Measurements from ENCODE around the gene SLC39A7. TPM values are rescaled to one million over a fixed set of nuclear protein-coding genes. Genes with fewer than 3 reads are reported as not detected.

Gene SLC39A7
- total RNA-seq, 1 donor from 2014 or later: 78.0 TPM

GRCh38 chr6:33170176-33171015, 30.3 kb upstream of the SLC39A7 start:
- DNase-seq (ENCODE audit: low spot score): no peak

GRCh38 chr6:33171016-33171879, 29.4 kb upstream of the SLC39A7 start:
- DNase-seq (ENCODE audit: low spot score): no peak

GRCh38 chr6:33171880-33172687, 28.6 kb upstream of the SLC39A7 start:
- DNase-seq (ENCODE audit: low spot score): no peak

- no peak for DNase-seq (ENCODE audit: low spot score)
Measured at GRCh38 chr6:33172688-33173534, 27.8 kb upstream of the SLC39A7 start.

- no peak for DNase-seq (ENCODE audit: low spot score)
Measured at GRCh38 chr6:33173535-33174180, 27.0 kb upstream of the SLC39A7 start.

GRCh38 chr6:33174784-33175183, 25.9 kb upstream of the SLC39A7 start:
- no peak for DNase-seq (ENCODE audit: low spot score)

- no peak for DNase-seq (ENCODE audit: low spot score)
Measured at GRCh38 chr6:33175436-33176069, 25.1 kb upstream of the SLC39A7 start.

- DNase-seq (ENCODE audit: low spot score): no peak
Measured at GRCh38 chr6:33176906-33177305, 23.8 kb upstream of the SLC39A7 start.

- DNase-seq (ENCODE audit: low spot score): peak; percentile 38
Measured at GRCh38 chr6:33177552-33178446, 22.9 kb upstream of the SLC39A7 start.

- no peak for DNase-seq (ENCODE audit: low spot score)
Measured at GRCh38 chr6:33178755-33179475, 21.8 kb upstream of the SLC39A7 start.

GRCh38 chr6:33181141-33181540, 19.5 kb upstream of the SLC39A7 start:
- no peak for DNase-seq (ENCODE audit: low spot score)

GRCh38 chr6:33183071-33183683, 17.5 kb upstream of the SLC39A7 start:
- DNase-seq (ENCODE audit: low spot score): no peak

- DNase-seq (ENCODE audit: low spot score): no peak
Measured at GRCh38 chr6:33185190-33185589, 15.5 kb upstream of the SLC39A7 start.

GRCh38 chr6:33185654-33186187, 14.9 kb upstream of the SLC39A7 start:
- DNase-seq (ENCODE audit: low spot score): no peak

- DNase-seq (ENCODE audit: low spot score): no peak
Measured at GRCh38 chr6:33187809-33188208, 12.9 kb upstream of the SLC39A7 start.

- DNase-seq (ENCODE audit: low spot score): no peak
Measured at GRCh38 chr6:33189164-33189563, 11.5 kb upstream of the SLC39A7 start.

Measured in umbilical cord (tissue), 2 donors.